Adrenal gland (tissue), 5 donors: Measurements from ENCODE around the gene KPNA5.
"Not testable (repeated sequence)": the region's sequence is repeated elsewhere in the genome, so short reads cannot be mapped to it uniquely, and the experiment has no call there.

Source experiments
- POLR2A ChIP-seq, 2 donors: fragments of 450-650 bp; IDR thresholded peaks; one replicate each; pipeline ENCODE4 v1.6.1; 2017; ENCODE audit warnings: antibody characterized with exemption in 2 of 2, mild to moderate bottlenecking in 2 of 2, moderate library complexity in 1 of 2
- TF ChIP-seq, protein P1 (sequence below), 6 experiments: fragments of 450-650 bp in 4 of 6; fragments of 200-600 bp in 2 of 6; sonication (generic) in 1 of 6; IDR thresholded peaks; 1 replicate in 5 of 6; 2 replicates in 1 of 6; pipeline versions ENCODE4 v1.5.1 to v1.8.0; 2016 to 2021; ENCODE audit warnings: antibody characterized with exemption in 6 of 6, mild to moderate bottlenecking in 2 of 6, moderate library complexity in 1 of 6
- donor health status: DM: no; HTN: no; CAD: no.

GRCh38 chr6:116686475-116687101, 5.6 kb downstream of the KPNA5 start:
- TF ChIP-seq, protein P1, sequence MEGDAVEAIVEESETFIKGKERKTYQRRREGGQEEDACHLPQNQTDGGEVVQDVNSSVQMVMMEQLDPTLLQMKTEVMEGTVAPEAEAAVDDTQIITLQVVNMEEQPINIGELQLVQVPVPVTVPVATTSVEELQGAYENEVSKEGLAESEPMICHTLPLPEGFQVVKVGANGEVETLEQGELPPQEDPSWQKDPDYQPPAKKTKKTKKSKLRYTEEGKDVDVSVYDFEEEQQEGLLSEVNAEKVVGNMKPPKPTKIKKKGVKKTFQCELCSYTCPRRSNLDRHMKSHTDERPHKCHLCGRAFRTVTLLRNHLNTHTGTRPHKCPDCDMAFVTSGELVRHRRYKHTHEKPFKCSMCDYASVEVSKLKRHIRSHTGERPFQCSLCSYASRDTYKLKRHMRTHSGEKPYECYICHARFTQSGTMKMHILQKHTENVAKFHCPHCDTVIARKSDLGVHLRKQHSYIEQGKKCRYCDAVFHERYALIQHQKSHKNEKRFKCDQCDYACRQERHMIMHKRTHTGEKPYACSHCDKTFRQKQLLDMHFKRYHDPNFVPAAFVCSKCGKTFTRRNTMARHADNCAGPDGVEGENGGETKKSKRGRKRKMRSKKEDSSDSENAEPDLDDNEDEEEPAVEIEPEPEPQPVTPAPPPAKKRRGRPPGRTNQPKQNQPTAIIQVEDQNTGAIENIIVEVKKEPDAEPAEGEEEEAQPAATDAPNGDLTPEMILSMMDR (IDR thresholded peaks at IDR 0.05), result not testable (repeated sequence)
- not testable (repeated sequence) for TF ChIP-seq POLR2A (IDR thresholded peaks at IDR 0.05)
